Measurements from ENCODE around the gene FKBP11.
"Not testable (repeated sequence)": the region's sequence is repeated elsewhere in the genome, so short reads cannot be mapped to it uniquely, and the experiment has no call there.

Gene FKBP11

DNA sequence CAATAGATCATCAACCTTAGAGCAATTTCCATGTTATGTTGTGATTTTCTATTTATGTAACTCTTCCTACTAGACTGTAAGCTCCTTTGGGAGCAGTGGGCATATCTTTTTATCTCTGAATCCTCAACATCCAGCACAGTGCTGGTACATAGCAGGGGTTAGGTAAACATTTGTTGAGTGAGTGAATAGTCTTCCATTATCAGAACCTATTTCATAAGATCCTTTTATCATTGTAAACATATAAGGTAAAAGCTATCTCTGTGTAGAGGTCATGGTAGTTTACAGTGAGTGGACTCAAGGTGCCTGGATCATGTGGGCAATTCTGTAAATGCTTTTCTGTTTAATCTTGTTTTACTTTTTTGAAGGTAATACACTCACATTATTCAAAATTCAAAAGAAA is 15.1 kb downstream of the FKBP11 start:
- no peak overlapping the region for H3K4me3 Mint-ChIP-seq
- H3K9me3 Mint-ChIP-seq, result no peaks in the 10 kb centered on the region
- H3K36me3 Mint-ChIP-seq (ENCODE audit: low read depth), result no peaks in the 10 kb centered on the region
- H3K4me1 Mint-ChIP-seq, result no peaks in the 10 kb centered on the region
- H3K27me3 Mint-ChIP-seq (ENCODE audit: low read depth), result no peaks in the 10 kb centered on the region
- TF ChIP-seq, protein P1, sequence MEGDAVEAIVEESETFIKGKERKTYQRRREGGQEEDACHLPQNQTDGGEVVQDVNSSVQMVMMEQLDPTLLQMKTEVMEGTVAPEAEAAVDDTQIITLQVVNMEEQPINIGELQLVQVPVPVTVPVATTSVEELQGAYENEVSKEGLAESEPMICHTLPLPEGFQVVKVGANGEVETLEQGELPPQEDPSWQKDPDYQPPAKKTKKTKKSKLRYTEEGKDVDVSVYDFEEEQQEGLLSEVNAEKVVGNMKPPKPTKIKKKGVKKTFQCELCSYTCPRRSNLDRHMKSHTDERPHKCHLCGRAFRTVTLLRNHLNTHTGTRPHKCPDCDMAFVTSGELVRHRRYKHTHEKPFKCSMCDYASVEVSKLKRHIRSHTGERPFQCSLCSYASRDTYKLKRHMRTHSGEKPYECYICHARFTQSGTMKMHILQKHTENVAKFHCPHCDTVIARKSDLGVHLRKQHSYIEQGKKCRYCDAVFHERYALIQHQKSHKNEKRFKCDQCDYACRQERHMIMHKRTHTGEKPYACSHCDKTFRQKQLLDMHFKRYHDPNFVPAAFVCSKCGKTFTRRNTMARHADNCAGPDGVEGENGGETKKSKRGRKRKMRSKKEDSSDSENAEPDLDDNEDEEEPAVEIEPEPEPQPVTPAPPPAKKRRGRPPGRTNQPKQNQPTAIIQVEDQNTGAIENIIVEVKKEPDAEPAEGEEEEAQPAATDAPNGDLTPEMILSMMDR (IDR thresholded peaks at IDR 0.05; ENCODE audit: unreplicated experiment in 3 of 3), result no peak
- no peak overlapping the region for H3K27ac Mint-ChIP-seq

DNA sequence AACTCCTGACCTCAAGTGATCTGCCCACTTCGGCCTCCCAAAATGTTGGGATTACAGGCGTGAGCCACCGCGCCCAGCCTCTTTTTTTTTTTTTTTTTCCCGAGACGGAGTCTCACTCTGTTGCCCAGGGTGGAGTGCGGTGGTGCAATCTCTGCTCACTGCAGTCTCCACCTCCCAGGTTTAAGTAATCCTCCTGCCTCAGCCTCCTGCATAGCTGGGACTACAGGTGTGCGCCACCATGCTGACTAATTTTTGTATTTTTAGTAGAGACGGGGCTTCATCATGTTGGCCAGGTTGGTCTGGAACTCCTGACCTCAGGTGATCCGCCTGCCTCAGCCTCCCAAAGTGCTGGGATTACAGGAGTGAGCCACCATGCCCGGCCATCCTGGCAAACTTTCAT is 15.6 kb downstream of the FKBP11 start:
- H3K4me3 Mint-ChIP-seq; H3K9me3 Mint-ChIP-seq; H3K27ac Mint-ChIP-seq; H3K27me3 Mint-ChIP-seq (ENCODE audit: low read depth); H3K36me3 Mint-ChIP-seq (ENCODE audit: low read depth); H3K4me1 Mint-ChIP-seq: not testable (repeated sequence)

DNA sequence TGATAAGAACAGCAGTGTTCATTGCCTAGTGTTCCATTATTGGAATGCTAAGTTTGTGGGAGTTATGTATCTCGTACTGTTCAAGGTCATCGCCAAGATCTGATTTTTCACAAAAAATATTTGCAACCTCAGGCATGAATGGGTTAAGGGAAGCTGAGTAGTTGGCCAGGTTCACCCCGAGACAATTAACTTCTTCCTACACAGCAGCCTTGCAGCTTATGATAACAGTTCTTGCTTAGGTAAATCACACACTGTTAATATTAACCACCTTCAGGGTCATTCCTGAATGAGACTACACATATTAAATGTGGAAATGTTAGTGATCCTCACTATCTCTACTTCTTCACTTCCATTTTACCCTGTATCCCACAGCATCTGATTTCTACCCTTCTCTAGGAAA is 18.0 kb downstream of the FKBP11 start:
- Mint-ChIP-seq H3K27me3 (ENCODE audit: low read depth) (no peaks in the 10 kb centered on the region), H3K27ac (peak overlapping the region in 1 of 3 experiments; percentile 4), H3K4me1 (no peaks in the 10 kb centered on the region), H3K9me3 (no peaks in the 10 kb centered on the region), H3K4me3 (no peak overlapping the region), H3K36me3 (ENCODE audit: low read depth) (no peaks in the 10 kb centered on the region)
- TF ChIP-seq, protein P1 (IDR thresholded peaks at IDR 0.05; ENCODE audit: unreplicated experiment in 3 of 3), result no peak

DNA sequence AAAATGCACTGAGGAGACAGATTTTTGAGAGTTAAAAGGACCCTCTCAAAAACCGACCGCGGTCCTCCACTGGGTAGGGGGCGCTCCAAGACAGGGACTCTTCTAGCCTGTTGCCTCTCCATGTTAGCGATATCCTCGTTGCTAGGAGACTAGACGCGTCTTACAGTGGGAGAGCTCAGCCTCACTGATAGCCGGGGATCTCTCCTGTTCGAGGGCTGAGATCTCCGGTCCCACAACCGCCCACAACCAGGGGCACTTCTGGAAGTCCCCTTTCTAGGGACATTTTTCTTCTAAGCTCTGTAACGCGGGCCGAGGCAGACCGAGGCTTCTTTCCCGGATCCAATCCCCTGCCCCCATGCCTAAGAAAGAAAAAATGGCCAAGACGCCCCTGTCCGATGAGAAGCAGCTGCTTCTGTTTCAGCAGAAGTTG is 21.3 kb downstream of the FKBP11 start:
- H3K9me3 Mint-ChIP-seq, result no peaks in the 10 kb centered on the region
- H3K4me3 Mint-ChIP-seq, result peak overlapping the region; percentile 88 to 92 (median 92)
- H3K27me3 Mint-ChIP-seq (ENCODE audit: low read depth), result no peaks in the 10 kb centered on the region
- H3K27ac Mint-ChIP-seq, result peak overlapping the region in 2 of 3 experiments; percentile 44 to 81
- H3K36me3 Mint-ChIP-seq (ENCODE audit: low read depth), result no peaks in the 10 kb centered on the region
- H3K4me1 Mint-ChIP-seq, result no peaks in the 10 kb centered on the region
- TF ChIP-seq, protein P1 (IDR thresholded peaks at IDR 0.05; ENCODE audit: unreplicated experiment in 3 of 3), result peak; percentile 72 to 84 (median 78)

DNA sequence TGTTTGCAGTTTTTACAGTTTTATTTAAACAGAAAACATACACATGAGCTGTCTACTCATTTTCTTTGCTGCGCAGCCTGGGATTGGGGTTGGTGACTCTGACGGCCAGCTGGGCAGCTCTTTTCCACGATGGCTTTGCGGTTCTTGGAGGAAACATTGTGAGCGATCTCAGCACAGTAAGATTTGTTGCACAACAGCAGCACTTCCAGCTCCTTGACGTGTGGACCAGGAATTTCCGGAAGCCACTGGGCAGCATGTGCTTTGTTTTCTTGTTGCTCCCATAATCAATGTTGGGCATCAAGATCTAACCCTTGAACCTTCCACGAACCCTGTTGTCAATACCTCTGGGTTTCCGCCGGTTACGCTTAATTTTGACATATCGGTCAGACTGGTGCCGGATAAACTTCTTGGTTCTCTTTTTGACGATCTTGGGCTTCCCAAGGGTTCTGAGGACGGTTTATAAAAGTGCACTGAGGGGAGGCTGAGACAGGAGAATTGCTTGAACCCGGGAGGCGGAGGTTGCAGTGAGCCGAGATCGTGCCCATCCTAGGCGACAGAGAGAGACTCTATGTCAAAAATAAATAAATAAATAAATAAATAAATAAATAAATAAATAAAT is 21.8 kb downstream of the FKBP11 start:
- no peaks in the 10 kb centered on the region for H3K4me1 Mint-ChIP-seq
- no peak overlapping the region for H3K27ac Mint-ChIP-seq
- no peaks in the 10 kb centered on the region for H3K36me3 Mint-ChIP-seq (ENCODE audit: low read depth)
- H3K9me3 Mint-ChIP-seq, result no peaks in the 10 kb centered on the region
- TF ChIP-seq, protein P1 (IDR thresholded peaks at IDR 0.05; ENCODE audit: unreplicated experiment in 3 of 3), result no peak
- H3K4me3 Mint-ChIP-seq, result peak overlapping the region in 2 of 3 experiments; percentile 54 to 65
- H3K27me3 Mint-ChIP-seq (ENCODE audit: low read depth), result peaks cover under 1% of the 10 kb centered on the region

DNA sequence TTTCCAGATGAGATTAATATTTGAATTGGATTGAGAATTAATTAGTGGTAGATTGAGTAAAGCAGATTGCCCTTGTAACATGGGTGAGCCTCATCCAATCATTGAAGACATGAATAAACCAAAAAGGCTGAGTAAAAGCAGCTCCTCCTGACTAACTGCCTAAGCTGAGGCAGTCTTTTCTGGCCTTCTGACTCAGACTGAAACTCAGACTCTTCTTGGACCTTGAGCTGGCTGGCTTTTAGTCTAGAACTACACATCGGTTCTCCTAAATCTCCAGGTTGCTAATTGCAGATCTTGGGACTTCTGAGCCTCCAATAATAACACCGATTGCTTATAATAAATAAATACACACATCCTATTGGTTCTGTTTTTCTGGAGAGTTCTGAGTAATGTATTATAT is 24.0 kb downstream of the FKBP11 start:
- no peaks in the 10 kb centered on the region for H3K4me1 Mint-ChIP-seq
- no peak overlapping the region for H3K27ac Mint-ChIP-seq
- H3K9me3 Mint-ChIP-seq, result no peaks in the 10 kb centered on the region
- H3K36me3 Mint-ChIP-seq (ENCODE audit: low read depth), result no peaks in the 10 kb centered on the region
- H3K4me3 Mint-ChIP-seq, result no peak overlapping the region
- TF ChIP-seq, protein P1 (IDR thresholded peaks at IDR 0.05; ENCODE audit: unreplicated experiment in 3 of 3), result no peak
- peaks cover 3% of the 10 kb centered on the region for H3K27me3 Mint-ChIP-seq (ENCODE audit: low read depth)
